Measurements from ENCODE around the gene SOX8. TPM values are rescaled to one million over a fixed set of nuclear protein-coding genes. Genes with fewer than 3 reads are reported as not detected.

Gene SOX8
- total and polyA plus RNA-seq, 5 donors, result 0.97 to 2.1 (median 1.8) TPM

- ATAC-seq (no peak), DNase-seq (peak in 1 of 3 donors; percentile 37)
- Histone ChIP-seq H3K4me1 (ENCODE audit: control insufficient read depth, insufficient read depth, low read length) (no peaks in the 10 kb centered on the region), H3K27me3 (ENCODE audit: control insufficient read depth, insufficient read depth) (no peaks in the 10 kb centered on the region), H3K9me3 (ENCODE audit: control insufficient read depth, low read length) (no peaks in the 10 kb centered on the region), H3K27ac (ENCODE audit: low read length) (no peak overlapping the region), H3K4me3 (ENCODE audit: low read length) (no peak overlapping the region)
- 48% methylated on average over 15 of the region's 15 CpGs for WGBS
- intact Hi-C loops (cut with DNase I), result no loop called here
These were observed 46.5 kb downstream of the SOX8 start for GRCh38 chr16:1028056-1028455.

GRCh38 chr16:1028524-1029258 is 47.1 kb downstream of the SOX8 start:
- H3K27me3 ChIP-seq (ENCODE audit: control insufficient read depth, insufficient read depth), result no peaks in the 10 kb centered on the region
- intact Hi-C loops (cut with DNase I), result no loop called here

GRCh38 chr16:1029259-1029545 is 47.6 kb downstream of the SOX8 start:
- no peak overlapping the region for H3K27ac ChIP-seq (ENCODE audit: low read length)
- no peaks in the 10 kb centered on the region for H3K9me3 ChIP-seq (ENCODE audit: control insufficient read depth, low read length)
- intact Hi-C loops (cut with DNase I), result no loop called here
- 58% methylated on average over 14 of the region's 14 CpGs for WGBS
- ATAC-seq (no peak), DNase-seq (no peak)
- H3K4me1 ChIP-seq (ENCODE audit: control insufficient read depth, insufficient read depth, low read length), result no peaks in the 10 kb centered on the region
- H3K27me3 ChIP-seq (ENCODE audit: control insufficient read depth, insufficient read depth), result no peaks in the 10 kb centered on the region
- H3K4me3 ChIP-seq (ENCODE audit: low read length), result no peak overlapping the region

More at GRCh38 chr16:1028524-1029258, 47.1 kb downstream of the SOX8 start:
- H3K4me3 ChIP-seq (ENCODE audit: low read length), result no peak overlapping the region
- no peaks in the 10 kb centered on the region for H3K4me1 ChIP-seq (ENCODE audit: control insufficient read depth, insufficient read depth, low read length)
- DNase-seq (peak in 1 of 3 donors; percentile 64), ATAC-seq (peak in 1 of 2 donors; percentile 13)
- no peaks in the 10 kb centered on the region for H3K9me3 ChIP-seq (ENCODE audit: control insufficient read depth, low read length)
- WGBS, result 25% methylated on average over 39 of the region's 39 CpGs
- no peak overlapping the region for H3K27ac ChIP-seq (ENCODE audit: low read length)

GRCh38 chr16:1030473-1030901 is 48.9 kb downstream of the SOX8 start:
- DNase-seq (peak; percentile 67 to 86 (median 84)), ATAC-seq (peak; percentile 58 to 61)
- Histone ChIP-seq H3K9me3 (ENCODE audit: control insufficient read depth, low read length) (no peaks in the 10 kb centered on the region), H3K4me3 (ENCODE audit: low read length) (no peak overlapping the region), H3K27me3 (ENCODE audit: control insufficient read depth, insufficient read depth) (no peaks in the 10 kb centered on the region), H3K4me1 (ENCODE audit: control insufficient read depth, insufficient read depth, low read length) (no peaks in the 10 kb centered on the region), H3K27ac (ENCODE audit: low read length) (no peak overlapping the region)
- intact Hi-C loops (cut with DNase I), result no loop called here
- 44% methylated on average over 26 of the region's 26 CpGs for WGBS

GRCh38 chr16:1031666-1032065 is 50.1 kb downstream of the SOX8 start:
- no peaks in the 10 kb centered on the region for H3K4me1 ChIP-seq (ENCODE audit: control insufficient read depth, insufficient read depth, low read length)
- intact Hi-C loops (cut with DNase I), result no loop called here
- no peak overlapping the region for H3K4me3 ChIP-seq (ENCODE audit: low read length)
- DNase-seq (peak in 1 of 3 donors; percentile 47), ATAC-seq (no peak)
- H3K27ac ChIP-seq (ENCODE audit: low read length), result no peak overlapping the region
- WGBS, result 95% methylated on average over 17 of the region's 17 CpGs
- no peaks in the 10 kb centered on the region for H3K27me3 ChIP-seq (ENCODE audit: control insufficient read depth, insufficient read depth)
- no peaks in the 10 kb centered on the region for H3K9me3 ChIP-seq (ENCODE audit: control insufficient read depth, low read length)

GRCh38 chr16:1032607-1033006 is 51.0 kb downstream of the SOX8 start:
- ATAC-seq (no peak), DNase-seq (no peak)
- Histone ChIP-seq H3K27me3 (ENCODE audit: control insufficient read depth, insufficient read depth) (no peaks in the 10 kb centered on the region), H3K9me3 (ENCODE audit: control insufficient read depth, low read length) (no peaks in the 10 kb centered on the region), H3K4me1 (ENCODE audit: control insufficient read depth, insufficient read depth, low read length) (no peaks in the 10 kb centered on the region), H3K4me3 (ENCODE audit: low read length) (no peak overlapping the region), H3K27ac (ENCODE audit: low read length) (no peak overlapping the region)
- WGBS, result 90% methylated on average over 2 of the region's 2 CpGs
- intact Hi-C loops (cut with DNase I), result no loop called here

GRCh38 chr16:1033128-1033679 is 51.6 kb downstream of the SOX8 start:
- ATAC-seq (no peak), DNase-seq (no peak)
- intact Hi-C loops (cut with DNase I), result no loop called here
- Histone ChIP-seq H3K27me3 (ENCODE audit: control insufficient read depth, insufficient read depth) (no peaks in the 10 kb centered on the region), H3K4me1 (ENCODE audit: control insufficient read depth, insufficient read depth, low read length) (no peaks in the 10 kb centered on the region), H3K4me3 (ENCODE audit: low read length) (no peak overlapping the region), H3K9me3 (ENCODE audit: control insufficient read depth, low read length) (no peaks in the 10 kb centered on the region), H3K27ac (ENCODE audit: low read length) (no peak overlapping the region)
- WGBS, result 98% methylated on average over 3 of the region's 3 CpGs

- Histone ChIP-seq H3K9me3 (ENCODE audit: control insufficient read depth, low read length) (no peaks in the 10 kb centered on the region), H3K27ac (ENCODE audit: low read length) (no peak overlapping the region), H3K4me1 (ENCODE audit: control insufficient read depth, insufficient read depth, low read length) (no peaks in the 10 kb centered on the region), H3K27me3 (ENCODE audit: control insufficient read depth, insufficient read depth) (no peaks in the 10 kb centered on the region), H3K4me3 (ENCODE audit: low read length) (no peak overlapping the region)
- no peak for ATAC-seq
- DNase-seq, result no peak
- 64% methylated on average over 6 of the region's 6 CpGs for WGBS
- intact Hi-C loops (cut with DNase I), result no loop called here
These were observed 52.9 kb downstream of the SOX8 start for GRCh38 chr16:1034230-1035065.

GRCh38 chr16:1035066-1035415 is 53.5 kb downstream of the SOX8 start:
- Histone ChIP-seq H3K4me3 (ENCODE audit: low read length) (no peak overlapping the region), H3K27me3 (ENCODE audit: control insufficient read depth, insufficient read depth) (no peaks in the 10 kb centered on the region), H3K27ac (ENCODE audit: low read length) (no peak overlapping the region), H3K9me3 (ENCODE audit: control insufficient read depth, low read length) (no peaks in the 10 kb centered on the region), H3K4me1 (ENCODE audit: control insufficient read depth, insufficient read depth, low read length) (no peaks in the 10 kb centered on the region)
- intact Hi-C loops (cut with DNase I), result no loop called here
- no peak for ATAC-seq
- 63% methylated on average over 7 of the region's 7 CpGs for WGBS
- DNase-seq, result peak in 1 of 3 donors; percentile 47

- no peak overlapping the region for H3K27ac ChIP-seq (ENCODE audit: low read length)
- intact Hi-C loops (cut with DNase I), result no loop called here
- no peaks in the 10 kb centered on the region for H3K27me3 ChIP-seq (ENCODE audit: control insufficient read depth, insufficient read depth)
- H3K4me3 ChIP-seq (ENCODE audit: low read length), result no peak overlapping the region
- ATAC-seq (no peak), DNase-seq (peak in 1 of 3 donors; percentile 37)
- 45% methylated on average over 15 of the region's 15 CpGs for WGBS
- H3K9me3 ChIP-seq (ENCODE audit: control insufficient read depth, low read length), result no peaks in the 10 kb centered on the region
- H3K4me1 ChIP-seq (ENCODE audit: control insufficient read depth, insufficient read depth, low read length), result no peaks in the 10 kb centered on the region
These were observed 54.6 kb downstream of the SOX8 start for GRCh38 chr16:1036166-1036565.

Data from right cardiac atrium (tissue), 5 donors.